Measurements from ENCODE around the gene TLN1.

Gene TLN1

DNA sequence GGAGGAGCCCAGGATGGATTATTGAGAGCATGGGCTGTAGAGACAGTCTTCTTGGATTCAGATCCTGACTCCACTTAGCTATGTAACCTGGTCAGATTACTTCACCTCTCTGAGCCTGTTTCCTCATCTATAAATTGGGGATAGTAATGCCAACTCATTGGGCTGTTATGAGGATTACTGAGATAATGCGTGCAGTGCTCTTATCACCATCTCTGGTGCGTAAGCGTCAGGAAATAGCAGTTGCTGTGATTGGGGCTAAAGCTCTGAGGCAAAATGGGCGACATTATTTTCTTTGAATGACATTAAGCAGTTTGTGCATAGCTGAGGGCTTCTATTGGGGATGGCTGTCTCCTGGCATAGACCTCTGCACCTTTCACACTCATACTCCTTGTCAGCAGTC is 23.1 kb upstream of the TLN1 start:
- DNase-seq (ENCODE audit: low read depth in 2 of 2): no peak

DNA sequence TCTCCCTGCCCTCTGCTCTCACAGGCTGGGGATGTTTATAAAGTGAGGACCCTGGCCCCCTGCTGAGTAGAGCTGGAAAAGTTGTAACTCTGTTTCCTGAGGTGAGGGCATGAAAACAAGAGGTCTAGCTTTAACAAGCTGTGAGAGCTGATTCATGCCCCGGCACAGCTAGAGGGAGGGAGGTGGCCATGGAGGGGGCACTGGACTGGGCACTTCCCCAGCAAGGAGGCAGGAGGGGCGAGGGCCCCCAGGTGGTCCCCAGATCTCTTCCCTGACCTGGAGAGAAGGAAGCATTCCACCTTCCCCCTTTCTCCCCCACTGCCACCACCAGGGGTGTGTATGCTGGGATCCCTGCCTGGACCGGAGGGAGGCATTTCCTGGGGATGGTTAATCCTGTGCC is 22.3 kb upstream of the TLN1 start, which contains the start of gene MSMP:
MSMP (minus strand) TSS at position 13 of the 400 bp plus-strand sequence. CDS start 147 bp downstream, outside the sequence.
- DNase-seq (ENCODE audit: low read depth in 2 of 2): no peak

DNA sequence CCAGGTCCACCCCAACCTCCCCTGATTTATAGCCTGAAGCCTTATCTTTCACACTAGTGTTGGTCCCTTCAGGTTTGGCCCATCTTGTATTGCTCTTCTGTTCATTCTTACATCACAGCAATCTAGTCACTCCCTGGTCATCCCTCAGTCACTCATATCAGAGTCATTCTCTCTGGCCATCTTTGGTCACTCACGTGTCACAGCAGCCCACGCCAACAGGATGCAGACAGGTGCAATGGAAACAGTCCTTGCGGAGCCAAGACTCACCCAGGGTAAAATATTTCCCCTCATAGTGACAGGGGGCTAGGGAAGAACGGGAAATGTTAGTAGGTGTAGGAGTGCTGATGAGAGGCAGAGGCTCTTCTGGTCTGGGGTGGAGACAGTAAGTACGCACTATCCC is 21.5 kb upstream of the TLN1 start:
- no peak for DNase-seq (ENCODE audit: low read depth in 2 of 2)

DNA sequence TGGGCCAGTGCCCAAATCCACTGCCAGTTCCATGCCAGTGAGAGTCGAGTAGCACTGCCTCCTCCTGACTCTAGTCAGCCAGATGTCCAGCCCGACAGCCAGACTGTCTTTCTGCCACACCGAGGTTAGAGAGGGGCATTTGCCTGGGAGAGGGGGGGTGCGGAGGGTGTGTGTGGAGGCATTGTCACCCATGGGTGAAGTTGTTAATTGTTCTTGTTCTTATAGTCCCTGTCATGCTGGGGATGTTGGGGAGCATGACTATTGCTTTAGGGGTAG is 18.2 kb upstream of the TLN1 start:
- DNase-seq (ENCODE audit: low read depth in 2 of 2): no peak

DNA sequence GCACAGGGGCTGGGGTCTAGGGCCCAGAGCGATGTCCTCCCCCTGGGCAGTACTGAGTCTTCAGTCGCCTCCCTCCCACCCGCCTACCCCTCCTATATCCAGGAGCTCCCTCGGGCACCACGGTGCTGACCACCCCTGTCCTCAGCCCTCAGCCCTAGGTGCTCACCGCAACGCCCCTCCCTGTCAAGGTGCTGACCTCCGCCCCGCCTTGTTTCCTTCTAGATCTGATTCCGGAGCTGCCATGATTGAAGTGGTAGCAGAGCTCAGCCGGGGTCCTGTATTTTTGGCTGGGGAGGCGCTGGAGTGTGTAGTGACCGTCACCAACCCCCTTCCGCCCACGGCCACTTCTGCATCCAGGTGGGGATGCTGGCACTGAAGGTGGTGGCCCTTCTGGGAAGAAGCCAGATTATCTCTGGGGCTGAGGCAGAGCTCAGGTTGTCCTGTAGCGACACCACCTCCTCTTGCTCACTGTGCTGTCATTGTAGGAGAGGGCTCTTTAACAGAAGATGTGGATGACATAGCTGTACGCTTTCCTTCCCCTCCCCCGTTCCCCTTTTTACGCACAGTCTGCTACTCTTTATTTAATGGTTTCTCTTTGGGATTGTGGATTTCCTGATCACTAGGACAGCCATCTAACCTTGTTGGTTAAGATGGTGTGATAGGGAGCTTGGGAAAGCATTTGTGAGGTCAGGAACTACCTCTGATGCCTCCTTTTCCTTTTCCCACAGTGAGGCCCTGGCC is 17.7 kb upstream of the TLN1 start:
- DNase-seq (ENCODE audit: low read depth in 2 of 2): no peak

DNA sequence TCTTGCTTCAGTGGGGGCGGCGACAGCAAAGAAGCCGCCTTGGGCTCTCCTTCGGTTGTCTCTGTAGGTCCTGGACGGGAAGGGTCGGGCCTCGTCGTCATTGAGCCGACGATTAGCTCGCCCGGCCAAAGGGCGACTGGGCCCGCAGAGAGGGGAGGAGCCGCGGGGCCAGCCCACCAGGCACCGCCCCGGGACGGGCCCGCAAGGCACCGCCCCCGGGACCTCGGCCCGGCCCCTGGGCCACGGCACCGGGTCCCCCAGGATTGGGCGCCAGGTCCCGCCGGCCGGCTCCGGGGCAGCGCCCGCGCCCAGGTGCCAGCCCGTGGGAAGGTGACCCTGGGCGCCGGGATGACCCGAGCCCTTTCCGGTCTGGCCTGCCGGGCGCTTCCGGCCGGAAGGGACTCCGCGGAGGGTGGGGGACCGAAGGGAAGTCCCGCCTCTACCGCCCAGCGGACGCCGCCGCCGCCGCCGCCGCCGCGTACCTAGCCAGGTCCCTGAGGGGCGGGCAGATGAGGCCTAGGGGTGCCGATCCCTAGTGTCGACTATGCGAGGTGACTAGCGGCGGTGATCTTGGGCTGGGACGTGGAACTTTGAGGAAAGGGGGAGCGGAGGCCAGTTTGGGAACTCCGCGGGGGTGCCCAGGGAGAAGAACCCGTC is 17.0 kb upstream of the TLN1 start, which contains the start of the genes GBA2 and RGP1:
GBA2 (minus strand) TSS at position 371 of the 657 bp plus-strand sequence. CDS start 524 bp downstream, outside the sequence.
RGP1 (plus strand) TSS at position 430 of the 657 bp plus-strand sequence. CDS start 469 bp downstream, outside the sequence.
- DNase-seq (ENCODE audit: low read depth in 2 of 2): peak; percentile 70 to 72

DNA sequence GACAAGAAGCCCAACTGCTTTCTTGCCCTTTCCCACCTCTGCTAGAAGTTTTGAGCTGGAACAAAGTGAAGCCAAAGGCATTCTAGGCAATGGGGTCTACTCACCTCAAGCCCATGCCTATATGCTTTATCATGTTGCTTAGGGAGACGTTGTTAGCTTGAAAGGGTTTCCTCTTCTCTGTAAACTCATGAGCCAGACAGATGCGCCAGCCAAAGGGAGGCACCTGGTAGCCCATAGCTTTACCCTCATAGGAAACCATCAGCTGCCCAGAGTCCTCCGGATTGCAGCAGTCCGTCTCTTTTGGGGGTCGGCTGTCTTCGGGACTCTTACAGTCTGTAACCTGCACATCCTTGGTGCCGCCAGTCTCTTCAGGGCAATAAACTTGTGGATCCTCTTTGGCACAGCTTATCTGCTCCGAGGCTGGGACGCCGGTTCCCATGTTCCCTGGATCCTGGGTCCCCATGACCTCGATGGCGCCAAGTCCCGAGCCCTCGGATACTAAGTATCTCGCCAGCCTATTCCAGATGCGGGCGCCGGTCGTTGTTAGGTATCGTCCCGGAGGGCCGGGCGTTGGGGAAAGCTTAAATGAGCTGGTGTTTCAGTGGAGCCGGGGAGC is 16.4 kb upstream of the TLN1 start:
- DNase-seq (ENCODE audit: low read depth in 2 of 2): no peak

DNA sequence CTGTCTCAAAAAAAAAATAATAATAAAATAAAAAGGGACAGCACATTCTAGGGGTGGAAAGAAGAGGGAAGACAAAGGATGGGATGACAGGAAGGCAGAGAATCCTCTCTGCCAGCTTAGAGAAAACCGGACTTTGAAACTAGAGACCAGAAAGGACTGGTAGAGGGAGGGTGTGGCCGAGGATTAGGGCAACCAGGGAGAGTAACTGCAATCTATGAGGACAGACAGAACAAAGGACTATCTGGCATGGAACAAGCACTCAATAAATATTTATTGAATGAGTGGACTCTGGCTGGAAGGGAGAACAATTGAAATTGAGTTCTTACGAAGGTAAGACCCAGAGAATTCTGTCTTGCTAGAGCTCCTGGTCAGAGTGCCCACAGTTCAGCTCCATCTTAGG is 14.6 kb upstream of the TLN1 start:
- no peak for DNase-seq (ENCODE audit: low read depth in 2 of 2)

DNA sequence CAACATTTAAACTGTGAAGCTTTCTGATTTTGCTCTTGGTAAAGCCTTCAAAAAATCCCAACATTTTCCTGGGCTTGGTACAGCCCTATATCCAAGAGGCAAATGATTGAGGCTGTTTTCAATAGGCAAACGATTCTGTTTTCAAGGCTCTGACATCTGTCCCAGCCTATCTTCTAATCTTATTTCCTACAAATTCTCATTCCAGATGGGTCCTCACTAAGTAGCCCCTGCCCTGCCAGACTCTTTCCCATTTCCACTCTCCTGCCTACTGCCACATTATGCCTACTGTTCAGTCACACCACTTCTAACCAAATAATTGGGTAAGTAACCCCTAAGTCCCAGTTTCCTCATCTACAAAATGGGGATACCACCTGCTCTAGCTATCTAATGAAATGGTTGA is 13.6 kb upstream of the TLN1 start:
- no peak for DNase-seq (ENCODE audit: low read depth in 2 of 2)

DNA sequence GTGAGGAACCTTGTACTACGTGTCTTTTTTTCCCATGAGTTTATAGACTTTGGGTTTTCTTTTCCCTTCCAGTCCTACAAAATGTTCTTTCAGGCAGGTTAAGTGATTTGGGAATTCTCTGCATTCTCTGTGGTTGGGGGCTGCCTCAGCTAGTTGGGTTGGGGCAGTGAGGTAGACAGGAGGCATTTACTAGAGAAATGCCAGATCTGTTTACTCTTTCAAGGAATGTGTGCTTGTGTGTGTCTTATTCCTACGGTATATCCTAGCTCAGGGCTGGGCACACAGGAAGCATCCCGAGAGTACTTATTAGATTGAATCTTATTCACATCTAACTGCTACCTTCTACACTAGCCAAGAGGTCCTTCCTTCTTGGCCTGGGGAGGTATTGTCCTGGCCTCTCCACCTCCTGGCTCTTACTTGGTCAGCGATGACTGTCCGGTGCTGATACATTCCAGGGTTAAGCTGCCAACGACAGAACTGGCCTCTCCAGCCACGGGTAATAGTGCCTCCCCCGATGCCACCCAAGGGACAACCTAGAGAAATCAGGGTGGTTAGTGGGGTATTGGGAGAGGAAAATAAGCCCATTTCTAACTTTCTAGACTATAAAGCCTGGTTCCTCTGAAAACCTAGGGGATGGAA is 12.0 kb upstream of the TLN1 start:
- no peak for DNase-seq (ENCODE audit: low read depth in 2 of 2)

DNA sequence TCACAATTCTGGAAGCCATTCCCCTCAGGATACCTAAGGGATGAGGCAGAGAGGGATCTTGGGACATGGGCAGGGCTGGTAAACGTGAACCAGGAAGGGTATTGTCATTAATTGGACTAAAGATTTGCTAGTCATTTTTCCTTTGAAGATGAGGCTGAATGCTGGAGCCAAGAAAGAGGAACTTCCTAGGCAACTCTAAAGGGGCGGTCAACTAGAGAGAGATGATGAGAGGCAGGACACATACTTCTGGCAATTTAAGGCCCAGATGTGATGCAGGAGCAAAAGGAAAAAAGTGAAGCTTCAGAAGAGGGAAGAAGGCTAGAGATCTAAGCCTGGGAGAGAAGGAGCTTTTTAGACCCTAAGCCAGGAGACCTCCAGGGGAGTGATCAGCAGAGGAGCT is 11.5 kb upstream of the TLN1 start:
- no peak for DNase-seq (ENCODE audit: low read depth in 2 of 2)

DNA sequence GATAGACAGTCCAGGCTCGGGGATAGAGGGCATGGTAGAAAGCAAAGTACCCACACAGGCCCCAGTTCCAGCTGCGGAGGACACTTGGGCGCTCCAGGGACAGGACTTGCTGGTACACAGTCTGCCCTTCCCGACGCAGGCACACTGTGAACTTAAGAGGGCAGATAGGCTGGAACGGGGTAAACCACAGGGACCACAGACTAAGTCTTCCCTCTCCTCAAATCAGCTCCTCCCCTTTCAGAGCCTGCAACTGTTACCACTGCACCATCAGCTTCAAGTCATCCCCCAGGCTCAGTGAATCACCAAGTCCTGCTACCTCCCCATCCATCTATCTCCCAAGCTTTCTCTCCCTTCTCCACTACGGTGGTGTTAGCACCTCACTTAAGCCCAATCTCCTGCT is 9.7 kb upstream of the TLN1 start:
- no peak for DNase-seq (ENCODE audit: low read depth in 2 of 2)

DNA sequence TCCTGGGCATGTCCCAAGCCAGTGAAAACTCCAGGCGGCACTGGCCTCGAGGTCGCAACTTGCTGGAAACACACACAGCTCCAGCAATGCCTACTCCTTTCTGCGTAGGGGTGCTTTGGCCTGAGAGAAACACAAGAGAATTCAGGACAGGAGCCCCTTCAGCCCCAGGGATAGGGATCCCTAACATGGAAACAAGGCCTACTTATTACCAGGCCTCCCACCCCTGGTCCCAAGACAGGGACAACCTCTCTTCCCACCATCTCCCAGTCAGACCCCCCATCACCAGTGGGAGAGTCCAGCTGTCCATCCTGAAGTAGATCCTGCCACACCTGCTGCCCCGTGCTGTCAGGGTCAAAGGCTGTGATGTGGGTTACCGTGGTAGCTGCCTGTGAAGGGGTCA is 8.2 kb upstream of the TLN1 start:
- DNase-seq (ENCODE audit: low read depth in 2 of 2): no peak

DNA sequence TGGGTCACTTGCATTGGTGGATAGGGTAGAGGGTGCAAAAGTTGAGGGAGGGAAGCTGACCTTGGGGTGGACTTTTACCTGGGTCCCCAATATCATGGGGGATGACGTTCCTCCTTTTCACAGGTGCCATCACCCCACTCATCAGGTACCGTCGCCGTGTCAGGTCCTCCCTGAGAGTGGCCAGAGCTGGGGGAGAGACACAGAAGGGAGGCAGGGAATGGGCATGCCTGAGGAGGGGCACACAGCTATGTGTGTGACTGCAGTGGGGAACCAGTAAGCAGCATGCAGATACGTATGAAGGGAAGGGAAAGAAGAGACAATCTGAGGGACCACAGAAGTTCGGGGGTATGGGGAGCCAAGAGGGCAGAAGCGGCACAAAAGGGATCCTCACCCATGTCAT is 6.9 kb upstream of the TLN1 start:
- DNase-seq (ENCODE audit: low read depth in 2 of 2): no peak

DNA sequence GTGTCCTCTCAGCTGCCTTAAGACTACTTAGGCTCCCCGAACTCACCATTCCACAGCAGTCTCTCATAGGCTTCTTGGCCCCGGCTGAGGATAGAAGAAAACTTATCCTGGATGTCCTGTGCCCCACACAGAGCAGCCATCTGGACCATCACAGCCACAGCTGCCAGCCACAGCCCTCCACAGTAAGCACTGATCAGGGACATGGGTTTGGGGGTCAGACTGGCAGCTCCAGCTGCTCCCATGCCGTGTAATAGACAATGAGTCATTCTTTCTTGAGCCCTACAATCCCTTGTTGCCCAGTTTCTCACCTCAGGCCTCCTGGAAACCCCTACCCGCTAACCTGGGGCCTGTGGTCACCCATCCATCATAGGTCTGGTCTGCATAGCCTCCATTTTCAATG is 6.2 kb upstream of the TLN1 start:
- no peak for DNase-seq (ENCODE audit: low read depth in 2 of 2)

DNA sequence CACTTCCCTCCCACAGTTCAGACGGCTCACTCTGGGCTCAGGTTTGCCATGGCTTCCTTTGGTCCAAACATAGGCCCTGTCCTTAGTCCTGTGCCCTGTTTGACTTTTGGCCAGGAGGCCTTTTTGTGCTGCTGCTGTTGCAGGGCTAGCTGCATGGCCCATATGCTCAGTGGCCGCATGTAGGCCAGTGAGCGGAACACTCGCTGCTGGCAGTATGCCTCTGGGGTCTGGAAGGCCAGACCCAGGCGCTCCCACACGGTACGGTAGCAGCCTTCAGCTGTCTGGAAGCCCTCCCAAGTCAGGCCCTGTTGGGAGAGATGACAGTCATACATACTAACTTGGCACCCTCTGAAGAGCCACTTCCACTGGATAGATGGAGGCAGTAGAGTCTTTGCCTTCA is 5.1 kb upstream of the TLN1 start:
- DNase-seq (ENCODE audit: low read depth in 2 of 2): no peak

DNA sequence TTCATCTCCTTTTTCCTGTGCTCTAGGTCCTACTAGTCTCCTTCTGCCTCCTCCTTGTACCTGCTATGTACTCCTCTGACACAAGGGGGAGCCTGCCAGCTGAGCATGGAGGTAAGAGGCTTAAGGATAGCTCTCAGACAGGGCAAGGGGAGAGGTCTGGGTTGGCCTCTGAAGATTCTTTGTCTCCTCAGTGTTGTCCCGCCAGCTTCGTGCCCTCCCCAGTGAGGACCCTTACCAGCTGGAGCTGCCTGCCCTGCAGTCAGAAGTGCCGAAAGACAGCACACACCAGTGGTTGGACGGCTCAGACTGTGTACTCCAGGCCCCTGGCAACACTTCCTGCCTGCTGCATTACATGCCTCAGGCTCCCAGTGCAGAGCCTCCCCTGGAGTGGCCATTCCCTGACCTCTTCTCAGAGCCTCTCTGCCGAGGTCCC is 4.2 kb upstream of the TLN1 start:
- DNase-seq (ENCODE audit: low read depth in 2 of 2): peak; percentile 27 to 40

DNA sequence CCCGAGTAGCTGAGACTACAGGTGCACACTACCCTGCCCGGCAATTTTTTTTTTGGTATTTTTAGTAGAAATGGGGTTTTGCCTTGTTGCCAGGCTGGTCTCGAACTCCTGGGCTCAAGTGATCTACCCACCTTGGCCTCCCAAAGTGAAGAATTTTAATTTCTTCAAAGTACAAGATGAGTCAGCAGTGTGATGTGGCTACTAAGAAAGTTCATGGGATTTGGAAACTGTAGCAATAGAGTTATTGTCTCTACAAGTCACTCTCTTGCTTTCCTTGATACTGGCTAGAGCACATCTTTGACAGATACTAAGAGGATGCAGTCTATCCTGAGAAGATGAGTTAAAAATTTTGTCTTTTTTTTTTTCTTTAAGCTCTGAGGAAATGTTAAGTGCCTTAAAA is 2.1 kb upstream of the TLN1 start:
- DNase-seq (ENCODE audit: low read depth in 2 of 2): no peak

DNA sequence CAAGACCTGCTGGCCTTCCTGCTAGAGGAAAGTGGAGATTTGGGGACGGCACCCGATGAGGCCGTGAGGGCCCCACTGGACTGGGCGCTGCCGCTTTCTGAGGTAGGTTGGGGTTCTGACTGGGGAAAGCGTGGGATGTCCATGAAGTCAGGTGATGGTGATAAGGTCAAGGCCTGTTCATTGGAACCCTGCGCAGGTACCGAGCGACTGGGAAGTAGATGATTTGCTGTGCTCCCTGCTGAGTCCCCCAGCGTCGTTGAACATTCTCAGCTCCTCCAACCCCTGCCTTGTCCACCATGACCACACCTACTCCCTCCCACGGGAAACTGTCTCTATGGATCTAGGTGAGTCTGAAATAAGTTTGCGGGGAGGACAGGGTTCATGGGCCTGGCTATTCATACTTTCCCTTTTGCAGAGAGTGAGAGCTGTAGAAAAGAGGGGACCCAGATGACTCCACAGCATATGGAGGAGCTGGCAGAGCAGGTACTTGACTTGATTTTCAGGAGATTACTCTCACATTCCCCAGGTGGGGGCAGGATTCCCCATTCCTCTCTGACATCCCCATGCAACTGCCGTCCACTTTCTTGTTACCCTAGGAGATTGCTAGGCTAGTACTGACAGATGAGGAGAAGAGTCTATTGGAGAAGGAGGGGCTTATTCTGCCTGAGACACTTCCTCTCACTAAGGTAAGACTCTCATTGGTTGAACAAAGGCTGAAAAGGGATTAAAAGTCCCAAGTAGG is 976 bp upstream of the TLN1 start:
- DNase-seq (ENCODE audit: low read depth in 2 of 2): peak in 1 of 2 donors; percentile 28

DNA sequence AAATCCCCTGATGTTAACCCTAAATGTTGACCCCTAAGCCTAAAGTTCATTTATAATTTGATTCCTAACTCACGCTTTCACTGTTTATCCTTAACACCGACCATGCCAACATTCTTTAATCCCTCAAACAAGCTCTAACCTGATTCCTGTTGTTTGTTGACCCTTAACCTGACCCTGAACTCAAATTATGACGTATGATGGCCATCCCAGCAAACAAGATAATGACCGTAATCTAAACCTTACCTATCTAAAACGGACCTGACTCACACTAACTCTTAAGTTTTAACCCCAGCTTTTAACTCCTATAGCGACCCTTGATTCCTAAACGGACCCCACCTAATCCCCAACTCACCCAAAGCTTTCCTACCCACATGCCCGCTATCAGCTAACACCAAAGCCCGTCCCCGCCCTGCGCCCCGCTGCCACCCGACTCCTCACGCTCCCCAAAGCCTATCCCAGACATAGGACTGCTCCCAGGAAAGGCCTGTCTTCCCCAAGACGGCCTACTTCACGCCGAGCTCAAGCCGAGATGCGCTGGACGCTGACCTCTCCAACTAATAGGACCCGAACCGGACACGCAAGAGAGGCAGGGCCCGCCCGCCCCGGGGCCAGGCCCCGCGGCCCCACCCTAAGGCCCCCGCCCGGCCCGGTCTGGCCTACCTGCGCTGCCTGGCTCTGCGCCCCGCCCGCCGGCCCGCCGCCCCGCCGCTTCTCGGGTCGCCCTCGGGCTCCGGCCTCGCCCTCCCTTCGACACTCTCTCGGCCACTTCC is 395 bp downstream of the TLN1 start:
- no peak for DNase-seq (ENCODE audit: low read depth in 2 of 2)

DNA sequence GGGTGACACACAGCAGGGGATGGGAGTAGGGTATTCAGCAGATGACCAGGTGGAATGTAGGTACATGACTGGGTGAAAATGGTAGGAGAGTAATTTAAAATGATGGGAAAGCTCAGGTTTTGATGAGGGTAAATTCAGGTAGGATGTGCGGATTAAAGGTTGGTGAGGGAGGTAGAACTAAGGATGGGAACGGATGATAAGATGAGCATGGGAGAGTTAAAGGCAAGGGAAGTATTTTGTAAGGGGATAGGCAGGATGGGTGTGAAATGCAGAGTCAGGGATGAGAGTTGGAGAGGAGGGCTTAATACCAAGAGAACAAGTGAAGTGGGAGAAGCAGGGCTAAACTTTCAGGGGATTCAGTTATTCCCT is 1.5 kb downstream of the TLN1 start:
- no peak for DNase-seq (ENCODE audit: low read depth in 2 of 2)
